GM12878 (cell line): ENCODE results near the gene DOK1. TPM values are rescaled to one million over a fixed set of nuclear protein-coding genes. Genes with fewer than 3 reads are reported as not detected.

ENCODE experiments used
- ATAC-seq: fragments of 200-7000 bp; cut with Tn5 transposase; 3 replicates; pipeline ENCODE4 v1.9.1; 2020; ENCODE audit warnings: mild to moderate bottlenecking, moderate library complexity
- BruUV-seq: library from RNA; stranded (reverse); fragments of 400-500 nt; replicated peaks from 2 replicates; lab custom pipeline; 2021; lab: Mats Ljungman, UMichigan
- CTCF ChIA-PET: fragments of 300-600 bp; sonication (Branson Sonifier 250); formaldehyde crosslinking; extraction: SDS; loops from one replicate; lab custom pipeline; 2021; ENCODE audit warnings: inconsistent platforms; lab: Yijun Ruan, JAX
- POLR2A ChIA-PET: fragments of 350-600 bp; formaldehyde crosslinking; extraction: SDS; loops from one replicate; lab custom pipeline; 2021; ENCODE audit warnings: inconsistent platforms; lab: Charles Lee
- RAD21 ChIA-PET: fragments of 300-600 bp; sonication (Branson Sonifier 250); formaldehyde crosslinking; loops from one replicate; lab custom pipeline; 2023; ENCODE audit warnings: antibody characterized with exemption; ENCODE audit not compliant: unreplicated experiment; lab: Charles Lee
- SMC1A ChIA-PET: fragments of 300-600 bp; sonication (Branson Sonifier 250); formaldehyde crosslinking; loops from one replicate; lab custom pipeline; 2023; ENCODE audit not compliant: unreplicated experiment, uncharacterized antibody; lab: Charles Lee
- DNase-seq: peaks from one replicate; pipeline ENCODE4 v3.0.0-alpha.2; 2011; ENCODE audit warnings: low read depth, low spot score
- FAIRE-seq: peaks from 3 replicates; lab custom pipeline; 2011; peaks lifted over from hg19 to GRCh38; lab: Jason Lieb, UNC
- H2AFZ ChIP-seq: 2 replicates; pipeline ENCODE4 v1.6.0; 2011; ENCODE audit warnings: low read depth, low read length, control low read depth; ENCODE audit not compliant: control insufficient read depth
- H3K27ac ChIP-seq: 2 replicates; pipeline ENCODE4 v1.5.1; 2011; ENCODE audit warnings: control low read depth; ENCODE audit not compliant: control insufficient read depth, insufficient read depth
- H3K27me3 ChIP-seq, 2 experiments: replicated peaks in 1 of 2; 2 replicates each; pipeline versions ENCODE4 v1.6.0 to v1.6.1; 2011; ENCODE audit warnings: low read length in 1 of 2; ENCODE audit not compliant: control insufficient read depth in 2 of 2, insufficient read depth in 2 of 2
- H3K36me3 ChIP-seq, 2 experiments: 2 replicates each; pipeline ENCODE4 v1.5.1; 2011; ENCODE audit warnings: low read length in 1 of 2; ENCODE audit not compliant: control insufficient read depth in 2 of 2, insufficient read depth in 2 of 2
- H3K4me1 ChIP-seq: 2 replicates; pipeline ENCODE4 v1.6.1; 2011; ENCODE audit warnings: mild to moderate bottlenecking, low read length, moderate library complexity, mixed read lengths; ENCODE audit not compliant: control insufficient read depth, insufficient read depth
- H3K4me2 ChIP-seq: 2 replicates; pipeline ENCODE4 v1.6.0; 2011; ENCODE audit warnings: control low read depth; ENCODE audit not compliant: control insufficient read depth, insufficient read depth
- H3K4me3 ChIP-seq: fragments of 200-600 bp; sonication (generic); 2 replicates; pipeline ENCODE4 v1.5.1; 2016
- H3K79me2 ChIP-seq: 2 replicates; pipeline ENCODE4 v1.6.0; 2011; ENCODE audit warnings: low read length; ENCODE audit not compliant: control insufficient read depth, insufficient read depth
- H3K9ac ChIP-seq: 2 replicates; pipeline ENCODE4 v1.8.0; 2011; ENCODE audit warnings: low read length, control low read depth, mixed read lengths; ENCODE audit not compliant: control insufficient read depth, insufficient read depth
- H3K9me3 ChIP-seq: replicated peaks from 3 replicates; pipeline ENCODE4 v1.5.1; 2011; ENCODE audit warnings: mild to moderate bottlenecking, low read length; ENCODE audit not compliant: control insufficient read depth, insufficient read depth
- H4K20me1 ChIP-seq: 2 replicates; pipeline ENCODE4 v1.6.0; 2011; ENCODE audit not compliant: control insufficient read depth, insufficient read depth
- BCL3 ChIP-seq: IDR thresholded peaks from 2 replicates; pipeline ENCODE4 v1.6.1; 2011; ENCODE audit warnings: borderline replicate concordance, low read depth, mild to moderate bottlenecking, moderate library complexity, low read length; ENCODE audit not compliant: insufficient read depth, poor library complexity, severe bottlenecking
- EED ChIP-seq: sonication (generic); IDR thresholded peaks from 2 replicates; pipeline ENCODE4 v1.6.1; 2016; ENCODE audit warnings: antibody characterized with exemption, low read depth
- NR2C2 ChIP-seq: IDR thresholded peaks from 2 replicates; pipeline ENCODE4 v1.6.1; 2011; ENCODE audit warnings: borderline replicate concordance, low read depth; ENCODE audit not compliant: control insufficient read depth, insufficient read length
- PKNOX1 ChIP-seq: fragments of 450-650 bp; IDR thresholded peaks from 2 replicates; pipeline ENCODE4 v1.6.1; 2016; ENCODE audit warnings: mild to moderate bottlenecking
- POLR2AphosphoS5 ChIP-seq: IDR thresholded peaks from 2 replicates; pipeline ENCODE4 v1.6.1; 2011; ENCODE audit warnings: mild to moderate bottlenecking, low read length, inconsistent platforms
- RB1 ChIP-seq: fragments of 450-650 bp; formaldehyde crosslinking; IDR thresholded peaks from 2 replicates; pipeline ENCODE4 v1.6.1; 2017; ENCODE audit warnings: mild to moderate bottlenecking, borderline replicate concordance
- RUNX3 ChIP-seq: IDR thresholded peaks from 2 replicates; pipeline ENCODE4 v1.6.1; 2012; ENCODE audit warnings: low read length, inconsistent platforms
- STAT1 ChIP-seq: fragments of 450-650 bp; conservative IDR thresholded peaks from 2 replicates; pipeline ENCODE4 v1.6.1; 2014; ENCODE audit warnings: antibody characterized with exemption, mild to moderate bottlenecking
- SUPT20H ChIP-seq: IDR thresholded peaks from 2 replicates; pipeline ENCODE4 v1.6.1; 2011; ENCODE audit warnings: low read depth, mild to moderate bottlenecking, low read length, moderate library complexity, borderline replicate concordance; ENCODE audit not compliant: control insufficient read depth
- ZBTB40 ChIP-seq: fragments of 450-650 bp; IDR thresholded peaks from 2 replicates; pipeline ENCODE4 v1.6.1; 2016; ENCODE audit warnings: mild to moderate bottlenecking, moderate library complexity, borderline replicate concordance
- ZZZ3 ChIP-seq: IDR thresholded peaks from 2 replicates; pipeline ENCODE4 v1.6.1; 2011; ENCODE audit warnings: low read depth; ENCODE audit not compliant: control insufficient read depth, insufficient read length
- WGBS: methylation state at CpG from one replicate; pipeline ENCODE4 v1.1.6; 2016; ENCODE audit warnings: low lambda C conversion rate; ENCODE audit not compliant: insufficient replicate concordance, insufficient coverage; ENCODE audit errors: missing lambda C conversion rate; 5-methylcytosine and 5-hydroxymethylcytosine counted together
- in situ Hi-C: fragments of 300-500 bp; cut with MboI; formaldehyde crosslinking; loops from 9 replicates; pipeline ENCODE4 v1.14.3; 2018; ENCODE audit warnings: mixed read lengths
- intact Hi-C: fragments of 100-400 bp; cut with micrococcal nuclease; formaldehyde crosslinking; loops from one replicate; pipeline ENCODE4 v1.14.2; 2022; ENCODE audit not compliant: unreplicated experiment
- polyA plus RNA-seq, 11 experiments: library from polyadenylated mRNA; depleted of rRNA in 4 of 11; unstranded in 6 of 11; stranded (reverse) in 5 of 11; fragments of >200 nt; fragmentation: Nextera tagmentation in 4 of 11; fragmentation: Illumina TruSeq in 1 of 11; extraction: Ambion mirVana in 4 of 11; extraction: Trizol in 1 of 11; gene quantifications; 1 replicate in 1 of 11; 2 replicates in 10 of 11; pipeline versions ENCODE4 v1.2.1 to v1.2.3, GENCODE V29; 2011 to 2016; ENCODE audit warnings: inconsistent platforms in 2 of 11, missing spikeins in 2 of 11, low read depth in 1 of 11
- total RNA-seq, 4 experiments: library from RNA; depleted of rRNA in 3 of 4; stranded (reverse); fragments of >200 nt in 3 of 4; fragmentation: Illumina TruSeq in 1 of 4; extraction: Trizol in 1 of 4; gene quantifications; 2 replicates each; pipeline versions ENCODE4 v1.2.1 to v1.2.3, GENCODE V29; 2013 to 2021
- TF ChIP-seq, protein P1 (sequence below), 3 experiments: IDR thresholded peaks in 2 of 3; conservative IDR thresholded peaks in 1 of 3; 2 replicates each; pipeline ENCODE4 v1.5.1; 2011; ENCODE audit warnings: low read depth in 3 of 3, low read length in 3 of 3, mild to moderate bottlenecking in 3 of 3, control low read depth in 2 of 3, moderate library complexity in 2 of 3, inconsistent platforms in 1 of 3, mixed read lengths in 1 of 3; ENCODE audit not compliant: control insufficient read depth in 2 of 3, insufficient read depth in 1 of 3; ENCODE audit errors: extremely low read depth in 1 of 3

The DOK1 gene
- total and polyA plus RNA-seq, 10 of the 15 experiments (the other 5 are each of a cell fraction or from before 2014, with no cell fraction given), result 1.4 to 104 (median 59.7) TPM

DNA sequence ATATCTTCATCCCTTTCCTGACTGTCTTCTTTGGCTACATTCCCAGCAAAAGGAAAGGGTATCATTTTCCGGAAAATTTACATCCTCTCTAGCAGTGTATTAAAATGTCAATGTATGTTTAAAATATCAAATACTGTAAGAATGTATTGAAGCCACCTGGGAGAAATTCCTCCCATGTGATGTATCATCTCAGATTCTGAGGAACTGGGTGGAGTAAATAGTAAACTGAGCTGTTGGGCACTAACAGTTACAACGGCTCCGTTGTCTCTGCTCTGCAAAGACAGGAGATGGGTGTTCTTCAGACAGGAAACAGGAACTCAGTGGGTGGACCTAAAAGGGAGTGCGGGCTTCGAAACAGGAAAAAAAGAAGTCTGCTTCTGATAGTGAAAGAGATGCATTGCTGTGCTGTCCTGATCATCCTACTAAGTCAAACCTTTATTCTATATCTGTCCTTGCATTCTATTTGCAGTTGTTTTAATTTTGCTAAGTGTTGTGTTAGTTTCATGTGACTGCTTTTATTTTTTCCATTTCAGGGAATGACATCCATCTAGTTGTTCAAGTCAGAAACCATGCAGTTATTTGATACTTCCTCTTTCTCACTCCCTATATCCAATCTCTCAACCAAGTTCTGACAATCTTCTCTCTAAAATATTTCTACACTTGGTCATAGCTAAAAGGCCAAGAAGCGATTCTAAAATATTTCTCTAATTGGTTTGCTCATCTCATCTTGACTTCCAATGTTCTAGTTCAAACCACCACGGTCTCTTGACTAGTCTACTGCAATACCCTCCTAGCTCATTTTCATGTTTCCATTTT lies 19.4 kb downstream of the DOK1 start:
- BruUV-seq, result no TSS peak
- in situ Hi-C loops (no loop called here), intact Hi-C loops (no loop called here)
- peak; percentile 59 for DNase-seq
- peak overlapping the region; percentile 13; the same call in 1 of the 2 replicates for H3K4me3 ChIP-seq
- ChIA-PET SMC1A (interaction anchor here (0.6 to 16.6 kb wide), 10 partner anchors 8 to 909 kb away, joined by 3 to 371 read pairs (median 6); partner anchors contain the start of genes AUP1 and HTRA2), POLR2A (interaction anchor here (0.6 to 25.0 kb wide), 8 partner anchors 11 to 542 kb away, joined by 3 to 441 read pairs (median 4); partner anchors contain the start of genes DOK1, HTRA2, LOXL3 and MRPL53), RAD21 (interaction anchor here (1.0 to 10.3 kb wide), 7 partner anchors 13 to 92 kb away, joined by 3 to 152 read pairs (median 5); partner anchors contain the start of genes CCDC142 and TTC31), CTCF (interaction anchor here (0.9 to 17.4 kb wide), 11 partner anchors 13 to 239 kb away, joined by 3 to 281 read pairs (median 4); no protein-coding TSS in a partner anchor)
- H3K4me2 ChIP-seq, result peak overlapping the region; percentile 78
- H3K27ac ChIP-seq, result peak overlapping the region; percentile 43
- H3K36me3 ChIP-seq, result no peaks in the 10 kb centered on the region
- H3K27me3 ChIP-seq, result no peaks in the 10 kb centered on the region
- H3K9ac ChIP-seq, result no peak overlapping the region; the same call in 1 of the 2 replicates
- H2AFZ ChIP-seq, result peak overlapping the region; percentile 69
- ATAC-seq, result peak; percentile 54
- H3K9me3 ChIP-seq, result no peaks in the 10 kb centered on the region
- 12% methylated on average over 7 of the region's 7 CpGs for WGBS
- H3K4me1 ChIP-seq, result peaks cover 77% of the 10 kb centered on the region
- peak; percentile 47 for FAIRE-seq
- no peaks in the 10 kb centered on the region for H4K20me1 ChIP-seq
- H3K79me2 ChIP-seq, result no peaks in the 10 kb centered on the region
- peak; percentile 68; the same call in 1 of the 2 replicates for TF ChIP-seq EED
- TF ChIP-seq BCL3, result no peak
- peak; percentile 32 for TF ChIP-seq RUNX3
- TF ChIP-seq RB1, result no peak
- TF ChIP-seq ZZZ3, result no peak
- TF ChIP-seq PKNOX1, result 0 out of 2 replicates have a peak, but pooled peaks have one; percentile 6
- no peak for TF ChIP-seq POLR2AphosphoS5
- TF ChIP-seq ZBTB40, result peak; percentile 47; the same call in 1 of the 2 replicates
- no peak for TF ChIP-seq STAT1
- TF ChIP-seq NR2C2, result no peak
- TF ChIP-seq, protein P1, sequence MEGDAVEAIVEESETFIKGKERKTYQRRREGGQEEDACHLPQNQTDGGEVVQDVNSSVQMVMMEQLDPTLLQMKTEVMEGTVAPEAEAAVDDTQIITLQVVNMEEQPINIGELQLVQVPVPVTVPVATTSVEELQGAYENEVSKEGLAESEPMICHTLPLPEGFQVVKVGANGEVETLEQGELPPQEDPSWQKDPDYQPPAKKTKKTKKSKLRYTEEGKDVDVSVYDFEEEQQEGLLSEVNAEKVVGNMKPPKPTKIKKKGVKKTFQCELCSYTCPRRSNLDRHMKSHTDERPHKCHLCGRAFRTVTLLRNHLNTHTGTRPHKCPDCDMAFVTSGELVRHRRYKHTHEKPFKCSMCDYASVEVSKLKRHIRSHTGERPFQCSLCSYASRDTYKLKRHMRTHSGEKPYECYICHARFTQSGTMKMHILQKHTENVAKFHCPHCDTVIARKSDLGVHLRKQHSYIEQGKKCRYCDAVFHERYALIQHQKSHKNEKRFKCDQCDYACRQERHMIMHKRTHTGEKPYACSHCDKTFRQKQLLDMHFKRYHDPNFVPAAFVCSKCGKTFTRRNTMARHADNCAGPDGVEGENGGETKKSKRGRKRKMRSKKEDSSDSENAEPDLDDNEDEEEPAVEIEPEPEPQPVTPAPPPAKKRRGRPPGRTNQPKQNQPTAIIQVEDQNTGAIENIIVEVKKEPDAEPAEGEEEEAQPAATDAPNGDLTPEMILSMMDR (IDR thresholded peaks at IDR 0.05 in 2 of 3, conservative IDR thresholded peaks at IDR 0.05 in 1 of 3; ENCODE audit: control insufficient read depth in 2 of 3, extremely low read depth in 1 of 3, insufficient read depth in 1 of 3, low read depth in 3 of 3, low read length in 3 of 3), result no peak
- TF ChIP-seq SUPT20H, result no peak
